ENCODE results near the gene NCBP1.
A peak's percentile ranks its signal among the peaks of the same experiment; 100 is the strongest.

NCBP1 gene

DNA sequence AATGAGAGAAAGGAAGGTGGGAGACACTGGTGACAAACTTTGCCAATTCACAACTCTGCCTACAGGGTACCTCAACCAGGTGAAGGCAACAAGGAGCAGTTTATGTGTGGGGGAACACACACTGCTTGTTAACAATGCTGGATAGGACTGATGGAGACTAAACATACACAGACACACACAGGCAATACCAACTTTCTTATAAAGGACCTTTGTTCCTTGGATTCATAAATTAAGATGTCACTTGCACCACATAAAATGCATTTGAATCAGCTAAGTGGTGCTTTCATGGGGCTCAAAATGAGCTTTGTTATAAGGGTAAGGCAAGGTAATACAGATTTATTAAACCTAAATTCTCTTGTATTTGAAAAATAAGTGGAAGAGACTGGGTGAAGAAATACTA is 4.5 kb upstream of the NCBP1 start:
- H3K4me1 ChIP-seq (ENCODE audit: control insufficient read depth, insufficient read depth, low read length): peaks cover 10% of the 10 kb centered on the region
- no peak overlapping the region for H3K9ac ChIP-seq (ENCODE audit: low read depth, low read length)
- H3K27me3 ChIP-seq (ENCODE audit: control insufficient read depth, insufficient read depth, low read length): no peaks in the 10 kb centered on the region
- no peak overlapping the region for H3K4me3 ChIP-seq (ENCODE audit: low read depth, low read length)
- H3K9me3 ChIP-seq (ENCODE audit: control insufficient read depth, insufficient read depth, low read length): no peaks in the 10 kb centered on the region
- H3K36me3 ChIP-seq (ENCODE audit: control insufficient read depth, insufficient read depth, low read length): peaks cover 2% of the 10 kb centered on the region

DNA sequence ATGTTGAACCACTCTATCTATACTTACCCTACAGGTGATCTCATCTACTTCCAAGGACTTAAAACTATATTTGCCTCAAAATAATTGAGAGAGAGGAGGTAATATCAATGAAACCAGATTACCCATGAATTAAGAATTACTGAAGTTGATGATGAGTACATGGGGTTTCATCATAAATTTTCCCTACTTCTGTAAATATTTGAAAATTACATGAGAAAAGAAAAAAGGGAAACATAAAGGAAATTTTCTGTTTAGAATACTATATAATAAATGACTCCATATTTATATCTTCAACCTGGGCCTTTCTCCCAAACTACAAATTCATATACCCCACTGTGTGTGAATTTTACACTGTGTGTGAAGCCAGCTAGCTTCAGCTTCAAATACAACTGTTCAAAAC is 3.0 kb upstream of the NCBP1 start:
- Histone ChIP-seq H3K27me3 (ENCODE audit: control insufficient read depth, insufficient read depth, low read length) (no peaks in the 10 kb centered on the region), H3K9me3 (ENCODE audit: control insufficient read depth, insufficient read depth, low read length) (no peaks in the 10 kb centered on the region), H3K9ac (ENCODE audit: low read depth, low read length) (no peak overlapping the region), H3K4me1 (ENCODE audit: control insufficient read depth, insufficient read depth, low read length) (peaks cover 10% of the 10 kb centered on the region), H3K36me3 (ENCODE audit: control insufficient read depth, insufficient read depth, low read length) (no peaks in the 10 kb centered on the region), H3K4me3 (ENCODE audit: low read depth, low read length) (no peak overlapping the region)

DNA sequence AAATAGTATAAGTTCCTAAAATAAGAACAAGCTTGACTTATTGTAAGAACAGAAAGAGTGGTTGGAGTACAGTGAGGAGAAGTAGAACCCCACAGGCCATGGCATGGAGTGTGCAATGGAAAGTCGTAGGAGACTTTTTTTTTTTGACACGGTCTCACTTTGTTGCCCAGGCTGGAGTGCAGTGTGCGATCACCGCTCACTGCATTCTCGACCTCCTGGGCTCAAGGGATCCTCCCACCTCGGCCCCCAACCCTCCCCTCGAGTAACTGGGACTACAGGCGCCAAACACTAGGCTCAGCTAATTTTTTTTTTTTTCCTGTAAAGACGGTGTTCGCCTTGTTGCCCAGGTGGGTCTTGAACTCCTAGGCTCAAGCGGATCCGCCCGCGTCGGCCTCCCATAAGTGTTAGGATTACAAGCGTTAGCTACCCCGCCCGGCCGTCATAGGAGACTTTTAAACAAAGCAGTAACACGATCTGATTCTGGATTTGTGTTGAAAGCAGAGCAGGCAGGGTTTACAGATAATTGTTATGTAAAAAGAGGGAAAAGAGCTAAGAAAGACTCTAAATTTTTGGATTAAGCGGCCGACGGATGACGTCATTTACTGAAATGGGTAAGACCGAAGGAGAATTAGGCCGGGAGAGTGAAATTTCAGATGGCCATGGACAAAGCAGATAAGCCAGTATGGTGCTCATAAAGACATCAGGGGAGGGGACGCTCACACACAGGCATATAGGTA is 1.2 kb upstream of the NCBP1 start:
- H3K9ac ChIP-seq (ENCODE audit: low read depth, low read length): peak overlapping the region; percentile 90
- no peaks in the 10 kb centered on the region for H3K27me3 ChIP-seq (ENCODE audit: control insufficient read depth, insufficient read depth, low read length)
- no peaks in the 10 kb centered on the region for H3K9me3 ChIP-seq (ENCODE audit: control insufficient read depth, insufficient read depth, low read length)
- peak overlapping the region; percentile 68 for H3K4me3 ChIP-seq (ENCODE audit: low read depth, low read length)
- peaks cover 15% of the 10 kb centered on the region for H3K4me1 ChIP-seq (ENCODE audit: control insufficient read depth, insufficient read depth, low read length)
- H3K36me3 ChIP-seq (ENCODE audit: control insufficient read depth, insufficient read depth, low read length): no peaks in the 10 kb centered on the region

DNA sequence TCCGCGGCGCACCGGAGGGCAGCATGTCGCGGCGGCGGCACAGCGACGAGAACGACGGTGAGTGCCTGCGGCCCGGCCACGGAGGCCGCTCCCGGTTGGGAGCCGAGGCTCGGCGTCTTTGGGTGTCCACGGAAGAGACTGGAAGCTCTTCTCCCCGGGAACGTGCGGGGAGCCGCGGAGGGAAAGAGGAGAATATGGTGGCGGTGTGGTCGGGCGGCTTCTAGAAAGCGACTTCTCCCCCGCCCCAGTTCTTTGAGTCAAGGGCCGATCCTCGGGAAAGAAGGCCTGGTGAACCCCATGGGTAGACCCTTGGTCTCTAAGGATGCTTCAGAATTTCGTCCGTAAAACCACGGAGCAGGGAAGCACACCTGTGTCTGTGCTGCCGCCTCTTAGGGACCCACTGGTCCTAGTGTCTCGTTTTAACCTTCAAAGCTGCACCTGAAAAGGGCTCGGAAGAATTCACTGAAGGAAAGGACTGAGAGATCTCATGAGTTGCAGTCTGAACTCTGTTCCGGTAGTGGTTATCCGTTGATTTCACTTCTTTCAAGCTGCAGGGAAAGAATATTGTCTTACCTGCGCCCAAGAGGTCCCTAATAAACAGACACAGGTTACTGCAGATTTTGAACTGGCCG is 354 bp downstream of the NCBP1 start:
- H3K9me3 ChIP-seq (ENCODE audit: control insufficient read depth, insufficient read depth, low read length): no peaks in the 10 kb centered on the region
- H3K27me3 ChIP-seq (ENCODE audit: control insufficient read depth, insufficient read depth, low read length): no peaks in the 10 kb centered on the region
- peaks cover 10% of the 10 kb centered on the region for H3K4me1 ChIP-seq (ENCODE audit: control insufficient read depth, insufficient read depth, low read length)

DNA sequence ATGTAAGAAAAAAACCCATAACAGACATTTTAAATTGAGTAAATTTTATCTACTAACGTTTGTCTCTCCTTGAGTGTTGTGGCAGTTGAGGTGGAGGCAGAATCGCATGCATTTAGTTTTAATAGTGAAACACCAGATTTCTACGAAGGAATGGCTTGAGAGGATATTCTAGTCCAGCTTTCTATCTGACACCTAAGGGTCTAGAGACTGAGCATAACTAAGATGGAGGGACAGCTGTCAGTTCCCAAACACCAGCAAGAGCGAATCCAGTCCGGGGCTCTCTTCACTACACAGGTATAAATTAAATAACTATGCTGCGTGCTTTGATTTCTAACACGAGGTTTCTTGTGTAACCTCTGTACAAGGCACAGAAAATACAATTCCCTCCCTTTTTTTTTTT is 1.4 kb downstream of the NCBP1 start:
- peak overlapping the region; percentile 68 for H3K4me3 ChIP-seq (ENCODE audit: low read depth, low read length)
- no peaks in the 10 kb centered on the region for H3K36me3 ChIP-seq (ENCODE audit: control insufficient read depth, insufficient read depth, low read length)
- no peak overlapping the region for H3K9ac ChIP-seq (ENCODE audit: low read depth, low read length)
- peaks cover 6% of the 10 kb centered on the region for H3K4me1 ChIP-seq (ENCODE audit: control insufficient read depth, insufficient read depth, low read length)
- no peaks in the 10 kb centered on the region for H3K9me3 ChIP-seq (ENCODE audit: control insufficient read depth, insufficient read depth, low read length)
- H3K27me3 ChIP-seq (ENCODE audit: control insufficient read depth, insufficient read depth, low read length): no peaks in the 10 kb centered on the region

More for the DNA sequence above, 354 bp downstream of the NCBP1 start:
- peak overlapping the region; percentile 90 for H3K9ac ChIP-seq (ENCODE audit: low read depth, low read length)
- H3K36me3 ChIP-seq (ENCODE audit: control insufficient read depth, insufficient read depth, low read length): no peaks in the 10 kb centered on the region
- H3K4me3 ChIP-seq (ENCODE audit: low read depth, low read length): peak overlapping the region; percentile 68

DNA sequence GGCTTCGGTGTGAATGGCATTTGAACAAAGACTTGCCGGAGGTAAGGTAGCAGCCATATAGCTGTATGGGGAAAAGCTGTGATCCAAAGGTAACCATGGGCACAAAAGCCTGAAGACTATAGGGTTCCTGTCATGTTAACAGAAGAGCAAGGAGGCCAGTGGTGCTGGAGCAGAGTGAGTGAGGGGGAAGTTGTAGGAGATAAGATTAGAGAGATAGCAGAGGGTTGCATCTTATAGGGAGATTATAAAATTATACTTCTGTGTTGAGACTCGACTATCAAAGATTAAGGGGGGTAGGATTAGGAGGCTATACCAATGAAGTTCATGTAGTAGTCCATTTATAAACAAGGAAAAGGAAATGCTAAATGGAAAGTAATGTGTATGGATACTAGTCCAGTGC is 3.3 kb downstream of the NCBP1 start:
- peaks cover 6% of the 10 kb centered on the region for H3K4me1 ChIP-seq (ENCODE audit: control insufficient read depth, insufficient read depth, low read length)
- no peaks in the 10 kb centered on the region for H3K9me3 ChIP-seq (ENCODE audit: control insufficient read depth, insufficient read depth, low read length)
- no peak overlapping the region for H3K4me3 ChIP-seq (ENCODE audit: low read depth, low read length)
- no peaks in the 10 kb centered on the region for H3K27me3 ChIP-seq (ENCODE audit: control insufficient read depth, insufficient read depth, low read length)
- H3K36me3 ChIP-seq (ENCODE audit: control insufficient read depth, insufficient read depth, low read length): no peaks in the 10 kb centered on the region
- H3K9ac ChIP-seq (ENCODE audit: low read depth, low read length): no peak overlapping the region

DNA sequence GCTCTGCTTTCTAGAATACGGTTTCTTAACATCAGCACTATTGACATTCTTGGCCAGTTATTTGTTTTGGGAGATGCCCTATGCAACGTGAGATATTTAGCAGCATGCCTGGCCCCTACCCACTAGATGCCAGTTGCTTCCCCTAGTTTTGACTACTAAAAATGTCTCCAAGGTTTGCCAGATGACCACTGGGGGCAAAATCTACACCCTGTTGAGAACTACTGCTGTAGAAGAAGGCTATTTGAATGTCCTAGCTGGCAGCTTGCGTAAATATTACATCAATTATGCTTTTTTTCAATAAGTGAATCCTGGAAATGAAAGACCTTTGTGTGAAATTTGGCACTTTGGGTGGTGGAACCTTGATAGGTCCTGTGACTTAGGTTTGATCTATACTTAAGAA is 5.0 kb downstream of the NCBP1 start:
- H3K27me3 ChIP-seq (ENCODE audit: control insufficient read depth, insufficient read depth, low read length): no peaks in the 10 kb centered on the region
- H3K9me3 ChIP-seq (ENCODE audit: control insufficient read depth, insufficient read depth, low read length): no peaks in the 10 kb centered on the region
- no peaks in the 10 kb centered on the region for H3K36me3 ChIP-seq (ENCODE audit: control insufficient read depth, insufficient read depth, low read length)
- H3K4me3 ChIP-seq (ENCODE audit: low read depth, low read length): no peak overlapping the region
- peaks cover 6% of the 10 kb centered on the region for H3K4me1 ChIP-seq (ENCODE audit: control insufficient read depth, insufficient read depth, low read length)
- H3K9ac ChIP-seq (ENCODE audit: low read depth, low read length): no peak overlapping the region

DNA sequence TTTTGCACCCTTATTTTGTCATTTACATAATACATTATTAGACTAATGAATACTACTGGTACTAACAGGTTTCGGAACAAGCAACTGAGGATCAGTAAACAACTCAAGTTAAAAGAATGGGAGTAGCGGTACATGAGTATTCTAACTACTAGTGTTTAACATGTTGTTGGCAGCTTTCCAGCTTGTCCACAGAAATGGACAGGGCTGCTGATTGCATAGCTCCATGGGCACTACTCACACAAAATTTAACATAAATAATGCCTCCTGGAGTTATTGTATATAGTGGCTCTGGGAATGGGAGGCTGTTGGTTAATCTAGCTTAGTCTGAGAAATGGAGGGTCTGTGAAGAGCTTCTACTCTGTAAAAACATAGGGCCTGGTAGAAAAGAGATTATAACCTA is 6.7 kb downstream of the NCBP1 start:
- H3K9ac ChIP-seq (ENCODE audit: low read depth, low read length): no peak overlapping the region
- no peaks in the 10 kb centered on the region for H3K9me3 ChIP-seq (ENCODE audit: control insufficient read depth, insufficient read depth, low read length)
- no peaks in the 10 kb centered on the region for H3K36me3 ChIP-seq (ENCODE audit: control insufficient read depth, insufficient read depth, low read length)
- peaks cover 6% of the 10 kb centered on the region for H3K4me1 ChIP-seq (ENCODE audit: control insufficient read depth, insufficient read depth, low read length)
- no peak overlapping the region for H3K4me3 ChIP-seq (ENCODE audit: low read depth, low read length)
- no peaks in the 10 kb centered on the region for H3K27me3 ChIP-seq (ENCODE audit: control insufficient read depth, insufficient read depth, low read length)

DNA sequence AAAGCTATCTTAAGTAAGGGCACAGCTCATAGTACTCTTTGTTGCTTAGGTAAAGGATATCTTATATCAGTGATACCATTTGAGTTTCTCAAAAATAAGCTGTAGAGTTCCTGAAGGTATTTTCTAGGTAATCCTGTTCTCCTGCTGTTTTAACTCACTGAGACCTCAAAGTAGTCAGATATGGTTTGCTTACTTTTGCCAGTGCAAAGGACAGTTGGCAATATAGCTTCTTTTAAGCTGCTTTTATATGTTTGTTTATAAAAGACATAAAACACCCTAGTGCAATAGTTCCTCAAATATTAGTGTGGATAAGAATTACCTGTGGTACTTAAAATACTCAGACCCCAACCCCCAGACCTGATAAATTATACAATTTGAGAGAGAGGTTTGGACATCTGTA is 12.1 kb downstream of the NCBP1 start:
- no peaks in the 10 kb centered on the region for H3K9me3 ChIP-seq (ENCODE audit: control insufficient read depth, insufficient read depth, low read length)
- no peaks in the 10 kb centered on the region for H3K4me1 ChIP-seq (ENCODE audit: control insufficient read depth, insufficient read depth, low read length)
- peaks cover 13% of the 10 kb centered on the region for H3K36me3 ChIP-seq (ENCODE audit: control insufficient read depth, insufficient read depth, low read length)
- no peak overlapping the region for H3K4me3 ChIP-seq (ENCODE audit: low read depth, low read length)
- no peak overlapping the region for H3K9ac ChIP-seq (ENCODE audit: low read depth, low read length)
- no peaks in the 10 kb centered on the region for H3K27me3 ChIP-seq (ENCODE audit: control insufficient read depth, insufficient read depth, low read length)

DNA sequence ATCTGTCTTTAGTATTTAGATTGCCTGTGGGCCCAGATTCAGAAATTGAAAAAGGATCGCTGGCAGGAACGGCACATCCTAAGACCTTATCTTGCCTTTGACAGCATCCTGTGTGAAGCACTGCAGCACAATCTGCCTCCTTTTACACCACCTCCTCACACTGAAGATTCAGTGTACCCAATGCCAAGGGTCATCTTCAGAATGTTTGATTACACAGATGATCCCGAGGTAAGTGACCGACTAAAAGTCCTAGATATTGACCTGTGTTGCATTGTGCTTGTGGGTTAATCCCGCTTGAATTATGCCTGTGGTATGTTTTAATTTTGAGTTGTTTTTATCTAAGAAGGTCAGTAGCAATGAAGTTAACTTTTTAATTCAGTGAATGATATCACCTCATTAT is 14.4 kb downstream of the NCBP1 start:
- Histone ChIP-seq H3K36me3 (ENCODE audit: control insufficient read depth, insufficient read depth, low read length) (peaks cover 16% of the 10 kb centered on the region), H3K27me3 (ENCODE audit: control insufficient read depth, insufficient read depth, low read length) (no peaks in the 10 kb centered on the region), H3K9ac (ENCODE audit: low read depth, low read length) (no peak overlapping the region)

DNA sequence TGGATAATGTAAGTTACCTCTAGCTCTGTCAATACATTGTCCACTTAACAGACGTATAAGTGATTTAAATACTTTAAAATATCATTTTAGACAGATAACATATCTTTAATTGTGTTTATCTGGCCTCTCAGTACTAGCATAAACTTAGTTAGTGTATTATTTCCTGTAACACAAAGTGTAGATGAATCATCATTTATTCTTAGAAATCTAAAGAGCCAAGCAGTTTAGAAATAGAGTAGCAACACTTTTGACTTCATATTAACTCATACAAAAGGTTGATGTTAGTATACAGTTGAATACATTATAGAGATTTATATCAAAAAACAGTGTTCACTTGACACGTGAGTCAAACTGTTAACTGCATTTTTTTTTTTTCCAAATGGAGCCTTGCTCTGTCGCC is 18.0 kb downstream of the NCBP1 start:
- H3K36me3 ChIP-seq (ENCODE audit: control insufficient read depth, insufficient read depth, low read length): peaks cover 19% of the 10 kb centered on the region

More for the DNA sequence above, 14.4 kb downstream of the NCBP1 start:
- Histone ChIP-seq H3K9me3 (ENCODE audit: control insufficient read depth, insufficient read depth, low read length) (no peaks in the 10 kb centered on the region), H3K4me1 (ENCODE audit: control insufficient read depth, insufficient read depth, low read length) (no peaks in the 10 kb centered on the region), H3K4me3 (ENCODE audit: low read depth, low read length) (no peak overlapping the region)

DNA sequence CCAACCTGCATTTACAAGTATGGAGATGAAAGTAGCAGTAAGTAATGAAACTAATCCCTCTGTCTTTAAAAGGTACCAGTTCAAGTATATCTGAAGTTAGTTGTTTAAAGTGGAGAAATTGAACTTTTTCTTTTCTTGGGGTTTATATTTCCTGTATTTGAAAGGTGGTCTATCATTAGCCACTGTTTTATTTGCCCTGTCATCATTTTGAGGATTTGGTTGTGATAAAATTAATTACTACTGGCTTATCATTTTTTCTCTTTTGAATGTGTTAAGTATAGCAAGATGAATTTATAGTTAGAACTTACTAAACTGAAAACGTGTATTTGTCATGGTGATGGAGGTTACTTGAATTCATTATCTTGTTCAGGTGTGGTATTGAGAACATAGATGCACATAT is 25.1 kb downstream of the NCBP1 start:
- Histone ChIP-seq H3K4me3 (ENCODE audit: low read depth, low read length) (no peak overlapping the region), H3K9me3 (ENCODE audit: control insufficient read depth, insufficient read depth, low read length) (no peaks in the 10 kb centered on the region), H3K27me3 (ENCODE audit: control insufficient read depth, insufficient read depth, low read length) (no peaks in the 10 kb centered on the region), H3K36me3 (ENCODE audit: control insufficient read depth, insufficient read depth, low read length) (peaks cover 12% of the 10 kb centered on the region), H3K9ac (ENCODE audit: low read depth, low read length) (no peak overlapping the region), H3K4me1 (ENCODE audit: control insufficient read depth, insufficient read depth, low read length) (no peaks in the 10 kb centered on the region)

More for the DNA sequence above, 18.0 kb downstream of the NCBP1 start:
- Histone ChIP-seq H3K9ac (ENCODE audit: low read depth, low read length) (no peak overlapping the region), H3K4me3 (ENCODE audit: low read depth, low read length) (no peak overlapping the region), H3K9me3 (ENCODE audit: control insufficient read depth, insufficient read depth, low read length) (no peaks in the 10 kb centered on the region), H3K4me1 (ENCODE audit: control insufficient read depth, insufficient read depth, low read length) (no peaks in the 10 kb centered on the region), H3K27me3 (ENCODE audit: control insufficient read depth, insufficient read depth, low read length) (no peaks in the 10 kb centered on the region)

All from iPS-15b (cell line).